Pons (tissue), 1 donor: ENCODE results near the gene BANP.
"Not testable (repeated sequence)": the region's sequence is repeated elsewhere in the genome, so short reads cannot be mapped to it uniquely, and the experiment has no call there.

Experiments
- DNase-seq: peaks from one replicate; pipeline ENCODE4 v3.0.0-alpha.2; 2016; ENCODE audit warnings: low spot score

The BANP gene

GRCh38 chr16:87927195-87927562 is 24.1 kb upstream of the BANP start:
- no peak for DNase-seq

GRCh38 chr16:87929986-87930385 is 21.2 kb upstream of the BANP start:
- DNase-seq = no peak

GRCh38 chr16:87930456-87930855 is 20.8 kb upstream of the BANP start:
- no peak for DNase-seq

GRCh38 chr16:87931504-87931903 is 19.7 kb upstream of the BANP start:
- no peak for DNase-seq

GRCh38 chr16:87932475-87933139 is 18.6 kb upstream of the BANP start:
- DNase-seq = not testable (repeated sequence)

GRCh38 chr16:87933140-87933495 is 18.1 kb upstream of the BANP start:
- no peak for DNase-seq

GRCh38 chr16:87934752-87935425 is 16.3 kb upstream of the BANP start:
- not testable (repeated sequence) for DNase-seq

GRCh38 chr16:87936016-87936374 is 15.2 kb upstream of the BANP start:
- DNase-seq = not testable (repeated sequence)

GRCh38 chr16:87936375-87937230 is 14.6 kb upstream of the BANP start, which contains the start of gene CA5A:
CA5A (minus strand) TSS chr16:87936529; CDS start chr16:87936450, 79 bp downstream.
- DNase-seq = no peak

- DNase-seq = not testable (repeated sequence)
Observed at GRCh38 chr16:87937231-87937542, 14.0 kb upstream of the BANP start.

GRCh38 chr16:87938412-87938949 is 12.8 kb upstream of the BANP start:
- no peak for DNase-seq

- no peak for DNase-seq
Observed at GRCh38 chr16:87939562-87940423, 11.4 kb upstream of the BANP start.

GRCh38 chr16:87942680-87943079 is 8.6 kb upstream of the BANP start:
- no peak for DNase-seq

GRCh38 chr16:87945351-87946042 is 5.7 kb upstream of the BANP start:
- DNase-seq = peak; percentile 84

GRCh38 chr16:87946596-87947347 is 4.5 kb upstream of the BANP start:
- no peak for DNase-seq

- DNase-seq = no peak
Observed at GRCh38 chr16:87947356-87948118, 3.7 kb upstream of the BANP start.

- DNase-seq = peak; percentile 75
Observed at GRCh38 chr16:87948119-87948545, 3.1 kb upstream of the BANP start.

GRCh38 chr16:87948735-87949070 is 2.5 kb upstream of the BANP start:
- no peak for DNase-seq

- DNase-seq = no peak
Observed at GRCh38 chr16:87949071-87949744, 2.0 kb upstream of the BANP start.
